ENCODE measurements around the gene TEAD3.

- TF ChIP-seq POLR2A (IDR thresholded peaks at IDR 0.05) (no peak), CTCF (IDR thresholded peaks at IDR 0.05) (no peak)
Observed at GRCh38 chr6:35473075-35473849, 23.6 kb downstream of the TEAD3 start.

All from right lobe of liver (tissue), 4 donors.